ENCODE data around the gene LTB. TPM values are rescaled to one million over a fixed set of nuclear protein-coding genes. Genes with fewer than 3 reads are reported as not detected.
A peak's percentile ranks its signal among the peaks of the same experiment; 100 is the strongest.

Gene LTB
- total RNA-seq, 1 experiment from 2014 or later: not detected

GRCh38 chr6:31558631-31559500 lies 23.4 kb downstream of the LTB start:
- Histone ChIP-seq H3K23ac (ENCODE audit: insufficient read length, low read depth, low read length) (no peak overlapping the region), H2BK5ac (ENCODE audit: insufficient read length, low read length) (no peak overlapping the region), H3K79me2 (ENCODE audit: insufficient read depth, low read length) (no peaks in the 10 kb centered on the region), H2BK120ac (ENCODE audit: low read depth, low read length, poor library complexity, severe bottlenecking) (no peak overlapping the region), H2BK20ac (ENCODE audit: low read depth, low read length, poor library complexity, severe bottlenecking) (no peak overlapping the region), H3K4ac (ENCODE audit: low read depth, low read length) (no peak overlapping the region), H3K9me3 (ENCODE audit: control insufficient read depth, low read depth, low read length) (no peaks in the 10 kb centered on the region), H3K4me2 (ENCODE audit: insufficient read depth, insufficient read length, low read length) (no peak overlapping the region), H3K14ac (ENCODE audit: insufficient read depth, low read length) (no peak overlapping the region), H3K27me3 (ENCODE audit: insufficient read depth, low read length) (no peaks in the 10 kb centered on the region), H3K23me2 (ENCODE audit: insufficient read length, low read depth, low read length, poor library complexity, severe bottlenecking) (no peaks in the 10 kb centered on the region), H3K27ac (ENCODE audit: insufficient read length, low read depth, low read length) (no peak overlapping the region), H3K18ac (ENCODE audit: insufficient read length, low read depth, low read length) (no peak overlapping the region), H4K8ac (replicated peaks; ENCODE audit: insufficient read length, low read depth, low read length) (no peak overlapping the region), H3T11ph (ENCODE audit: low read length) (no peak overlapping the region), H2BK15ac (ENCODE audit: low read depth, low read length) (no peak overlapping the region), H3K79me1 (ENCODE audit: insufficient read depth, low read depth, low read length, poor library complexity, severe bottlenecking) (no peaks in the 10 kb centered on the region), H3K56ac (ENCODE audit: insufficient read length, low read depth, low read length) (no peak overlapping the region), H3K9ac (ENCODE audit: extremely low read depth, insufficient read length, low read length) (no peak overlapping the region), H3K4me1 (ENCODE audit: insufficient read depth, low read length) (peaks cover 4% of the 10 kb centered on the region; the same call in 1 of the 2 replicates), H2AFZ (ENCODE audit: low read length) (no peak overlapping the region), H2AK5ac (ENCODE audit: insufficient read length, low read length) (no peak overlapping the region), H4K5ac (ENCODE audit: insufficient read length, low read depth, low read length) (no peak overlapping the region), H2BK12ac (ENCODE audit: insufficient read length, low read depth, low read length) (no peak overlapping the region), H4K91ac (ENCODE audit: insufficient read length, low read depth, low read length) (no peak overlapping the region), H4K20me1 (ENCODE audit: control insufficient read depth, insufficient read depth, insufficient read length) (no peaks in the 10 kb centered on the region)
- Mint-ChIP-seq H3K27me3 (ENCODE audit: low read depth) (no peaks in the 10 kb centered on the region), H3K4me3 (no peak overlapping the region; a peak in 1 of 5 replicates), H3K4me1 (peaks cover 4 to 18% of the 10 kb centered on the region in 2 experiments; a peak in 3 of 4 replicates), H3K27ac (peak overlapping the region in 1 of 3 experiments; percentile 8; a peak in 3 of 7 replicates), H3K36me3 (ENCODE audit: insufficient read depth in 1 of 3, low read depth in 3 of 3) (peaks cover 14 to 39% (median 26%) of the 10 kb centered on the region in 3 experiments; a peak in 6 of 7 replicates), H3K9me3 (no peaks in the 10 kb centered on the region)
- WGBS (ENCODE audit: extremely low coverage, insufficient read length, low lambda C conversion rate): no CpG with 5 or more reads among the region's 14 CpGs
- DNase-seq: no peak
- no peak for TF ChIP-seq CTCF (conservative IDR thresholded peaks at IDR 0.05)
